Gastrocnemius medialis (tissue), 4 donors: ENCODE measurements around the gene GNB1L.

Experiments
- POLR2A ChIP-seq, 2 donors: fragments of 450-650 bp; IDR thresholded peaks; one replicate each; pipeline ENCODE4 v1.6.1; 2017; ENCODE audit warnings: antibody characterized with exemption in 2 of 2, mild to moderate bottlenecking in 2 of 2, moderate library complexity in 2 of 2
- TF ChIP-seq, protein P1 (sequence below), 5 experiments: fragments of 450-650 bp in 3 of 5; fragments of 200-600 bp in 2 of 5; sonication (generic) in 2 of 5; IDR thresholded peaks in 4 of 5; conservative IDR thresholded peaks in 1 of 5; 1 replicate in 4 of 5; 2 replicates in 1 of 5; pipeline ENCODE4 v1.5.1; 2016 to 2019; ENCODE audit warnings: antibody characterized with exemption in 5 of 5, mild to moderate bottlenecking in 3 of 5, moderate library complexity in 3 of 5

DNA sequence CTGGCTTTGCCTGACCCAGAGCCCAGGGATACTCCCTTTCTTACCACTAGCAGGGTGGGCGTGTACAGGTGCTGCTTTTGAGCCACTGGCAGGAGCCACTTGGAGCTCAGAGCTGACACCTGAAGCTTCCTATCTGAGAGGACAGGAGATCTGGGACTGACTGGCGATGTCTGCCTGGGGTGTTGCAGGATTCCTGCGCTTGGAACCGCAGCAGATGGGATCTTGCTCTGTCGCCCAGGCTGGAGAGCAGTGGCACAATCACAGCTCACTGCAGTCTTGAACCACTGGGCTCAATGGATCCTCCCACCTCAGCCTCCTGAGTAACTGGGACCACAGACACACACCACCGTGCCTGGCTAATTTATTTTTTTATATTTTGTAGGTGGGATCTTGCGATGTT is 113.6 kb downstream of the GNB1L start:
- TF ChIP-seq, protein P1, sequence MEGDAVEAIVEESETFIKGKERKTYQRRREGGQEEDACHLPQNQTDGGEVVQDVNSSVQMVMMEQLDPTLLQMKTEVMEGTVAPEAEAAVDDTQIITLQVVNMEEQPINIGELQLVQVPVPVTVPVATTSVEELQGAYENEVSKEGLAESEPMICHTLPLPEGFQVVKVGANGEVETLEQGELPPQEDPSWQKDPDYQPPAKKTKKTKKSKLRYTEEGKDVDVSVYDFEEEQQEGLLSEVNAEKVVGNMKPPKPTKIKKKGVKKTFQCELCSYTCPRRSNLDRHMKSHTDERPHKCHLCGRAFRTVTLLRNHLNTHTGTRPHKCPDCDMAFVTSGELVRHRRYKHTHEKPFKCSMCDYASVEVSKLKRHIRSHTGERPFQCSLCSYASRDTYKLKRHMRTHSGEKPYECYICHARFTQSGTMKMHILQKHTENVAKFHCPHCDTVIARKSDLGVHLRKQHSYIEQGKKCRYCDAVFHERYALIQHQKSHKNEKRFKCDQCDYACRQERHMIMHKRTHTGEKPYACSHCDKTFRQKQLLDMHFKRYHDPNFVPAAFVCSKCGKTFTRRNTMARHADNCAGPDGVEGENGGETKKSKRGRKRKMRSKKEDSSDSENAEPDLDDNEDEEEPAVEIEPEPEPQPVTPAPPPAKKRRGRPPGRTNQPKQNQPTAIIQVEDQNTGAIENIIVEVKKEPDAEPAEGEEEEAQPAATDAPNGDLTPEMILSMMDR (IDR thresholded peaks at IDR 0.05 in 4 of 5, conservative IDR thresholded peaks at IDR 0.05 in 1 of 5), result no peak
- no peak for TF ChIP-seq POLR2A (IDR thresholded peaks at IDR 0.05)
